Activated naive CD4-positive, alpha-beta T cell treated with anti-CD3 and anti-CD28 coated beads, Interleukin-2, amount 50 U/mL, for 72 hours (primary cell): ENCODE data around the gene PLA2G4D. TPM values are rescaled to one million over a fixed set of nuclear protein-coding genes. Genes with fewer than 3 reads are reported as not detected.

Experiments used
- ATAC-seq, 2 donors: fragments of 150-1000 bp; cut with Tn5 transposase; 2 replicates each; pipeline ENCODE4 v1.10.0; 2021; ENCODE audit warnings: mild to moderate bottlenecking in 2 of 2, moderate library complexity in 2 of 2
- DNase-seq, 2 donors: peaks; one replicate each; pipeline ENCODE4 v3.0.0; 2021 to 2022; ENCODE audit warnings: low spot score in 2 of 2
- H3K27ac Mint-ChIP-seq, 2 donors: one replicate each; pipeline ENCODE4 v1.8.0; 2022; ENCODE audit warnings: mild to moderate bottlenecking in 2 of 2, mixed read lengths in 2 of 2
- H3K36me3 Mint-ChIP-seq, 2 donors: one replicate each; pipeline ENCODE4 v1.8.0; 2022; ENCODE audit warnings: mixed read lengths in 2 of 2
- H3K9me3 Mint-ChIP-seq, 2 donors: one replicate each; pipeline ENCODE4 v1.8.0; 2022; ENCODE audit warnings: mixed read lengths in 2 of 2
- total RNA-seq, 2 donors: library from RNA; stranded (reverse); gene quantifications; one replicate each; pipeline ENCODE4 v1.2.3, GENCODE V29; 2022

Gene PLA2G4D
- total RNA-seq, 2 donors from 2014 or later: not detected

- ATAC-seq: no peak
- H3K27ac Mint-ChIP-seq: peak overlapping the region in 1 of 2 donors; percentile 73
- peaks cover 0 to 4% of the 10 kb centered on the region in 2 donors for H3K9me3 Mint-ChIP-seq
- DNase-seq: peak in 1 of 2 donors; percentile 42
- H3K36me3 Mint-ChIP-seq: peaks cover 0 to 6% of the 10 kb centered on the region in 2 donors
These were observed 24.7 kb downstream of the PLA2G4D start for GRCh38 chr15:42069496-42070278.

GRCh38 chr15:42069025-42069424 is 25.3 kb downstream of the PLA2G4D start:
- no peak overlapping the region for H3K27ac Mint-ChIP-seq
- H3K36me3 Mint-ChIP-seq: peaks cover 0 to 6% of the 10 kb centered on the region in 2 donors
- DNase-seq (no peak), ATAC-seq (no peak)
- peaks cover 0 to 4% of the 10 kb centered on the region in 2 donors for H3K9me3 Mint-ChIP-seq

GRCh38 chr15:42068601-42069000 is 25.8 kb downstream of the PLA2G4D start:
- peak in 1 of 2 donors; percentile 48 for DNase-seq
- Mint-ChIP-seq H3K9me3 (peaks cover 0 to 4% of the 10 kb centered on the region in 2 donors), H3K27ac (no peak overlapping the region), H3K36me3 (peaks cover 0 to 6% of the 10 kb centered on the region in 2 donors)
- no peak for ATAC-seq

GRCh38 chr15:42066764-42067415 is 27.5 kb downstream of the PLA2G4D start:
- no peak for ATAC-seq
- Mint-ChIP-seq H3K9me3 (peaks cover 0 to 4% of the 10 kb centered on the region in 2 donors), H3K36me3 (peaks cover 0 to 6% of the 10 kb centered on the region in 2 donors), H3K27ac (no peak overlapping the region)
- peak in 1 of 2 donors; percentile 42 for DNase-seq

DNA sequence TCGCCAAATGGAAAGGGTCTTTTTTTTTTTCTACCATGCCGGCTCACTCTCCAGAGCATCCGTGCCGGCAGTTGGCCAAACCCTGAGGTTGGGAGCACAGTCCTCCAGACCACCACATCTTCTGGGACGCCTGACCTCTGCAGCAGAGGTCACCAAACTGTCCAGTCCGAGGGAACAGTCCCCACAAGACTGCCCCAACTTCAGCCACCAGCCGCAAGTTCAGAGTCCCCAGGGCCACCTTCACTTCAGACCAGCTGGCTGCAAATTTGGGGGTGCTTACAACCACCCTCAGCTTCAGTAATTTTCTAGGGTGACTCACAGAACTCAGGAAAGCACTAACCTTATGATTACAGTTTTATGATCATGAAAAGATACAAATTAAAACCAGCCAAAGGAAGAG is 28.9 kb downstream of the PLA2G4D start:
- no peak for ATAC-seq
- Mint-ChIP-seq H3K27ac (no peak overlapping the region), H3K36me3 (peaks cover 0 to 6% of the 10 kb centered on the region in 2 donors), H3K9me3 (peaks cover 0 to 4% of the 10 kb centered on the region in 2 donors)
- no peak for DNase-seq

DNA sequence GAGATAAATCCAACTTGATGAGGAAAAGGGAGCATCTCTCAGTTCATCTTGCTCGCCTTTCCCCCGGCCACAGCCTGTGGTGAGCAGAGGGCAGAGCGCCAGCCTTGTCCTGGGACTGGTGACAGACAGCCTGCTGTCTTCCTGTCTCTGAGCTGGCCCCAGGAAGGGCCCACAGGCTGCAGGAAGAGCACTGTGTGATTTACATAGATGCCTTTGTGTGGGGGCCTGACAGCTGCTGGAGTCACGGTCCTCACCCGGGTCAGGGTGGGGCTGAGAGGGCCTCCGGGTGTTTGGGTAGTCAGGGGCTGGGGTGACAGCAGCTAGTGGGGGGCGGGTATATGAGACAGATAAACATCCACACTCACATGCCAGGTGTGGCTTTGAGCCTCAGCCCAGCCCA is 29.3 kb downstream of the PLA2G4D start:
- H3K9me3 Mint-ChIP-seq: peaks cover 0 to 4% of the 10 kb centered on the region in 2 donors
- peaks cover 0 to 6% of the 10 kb centered on the region in 2 donors for H3K36me3 Mint-ChIP-seq
- ATAC-seq: peak; percentile 22 to 41
- DNase-seq: peak in 1 of 2 donors; percentile 39
- no peak overlapping the region for H3K27ac Mint-ChIP-seq

GRCh38 chr15:42064271-42064670 is 30.1 kb downstream of the PLA2G4D start:
- ATAC-seq: no peak

GRCh38 chr15:42063122-42063848 is 31.1 kb downstream of the PLA2G4D start:
- ATAC-seq: no peak
- Mint-ChIP-seq H3K27ac (no peak overlapping the region), H3K9me3 (peaks cover 0 to 4% of the 10 kb centered on the region in 2 donors), H3K36me3 (peaks cover 0 to 6% of the 10 kb centered on the region in 2 donors)
- DNase-seq: no peak

More at GRCh38 chr15:42064271-42064670, 30.1 kb downstream of the PLA2G4D start:
- Mint-ChIP-seq H3K27ac (no peak overlapping the region), H3K9me3 (peaks cover 0 to 4% of the 10 kb centered on the region in 2 donors), H3K36me3 (peaks cover 0 to 6% of the 10 kb centered on the region in 2 donors)
- no peak for DNase-seq

- ATAC-seq (no peak), DNase-seq (no peak)
- peaks cover 0 to under 1% of the 10 kb centered on the region in 2 donors for H3K36me3 Mint-ChIP-seq
- H3K27ac Mint-ChIP-seq: no peak overlapping the region
- no peaks in the 10 kb centered on the region for H3K9me3 Mint-ChIP-seq
These were observed 32.0 kb downstream of the PLA2G4D start for GRCh38 chr15:42062284-42062806.

DNA sequence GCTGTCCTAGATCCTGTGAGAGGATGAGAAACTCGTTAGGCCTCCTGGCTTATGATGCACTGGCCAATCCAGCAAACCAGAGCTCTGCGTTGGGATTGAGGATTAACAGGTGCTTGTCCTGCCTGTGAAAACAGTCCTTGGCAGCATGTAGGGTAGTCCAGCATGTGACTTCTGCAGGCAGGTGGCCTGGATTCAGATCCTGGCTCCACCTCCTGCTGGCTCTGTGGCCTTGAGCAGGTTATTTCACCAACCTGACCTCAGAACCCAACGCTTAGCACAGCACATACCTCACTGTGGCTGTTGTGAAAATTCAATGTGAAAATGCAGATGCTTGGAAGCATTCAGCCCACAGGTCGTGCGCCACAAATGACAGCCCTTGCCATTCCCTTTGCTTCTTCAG is 33.6 kb downstream of the PLA2G4D start:
- no peaks in the 10 kb centered on the region for H3K36me3 Mint-ChIP-seq
- peak overlapping the region in 1 of 2 donors; percentile 24 for H3K27ac Mint-ChIP-seq
- DNase-seq (no peak), ATAC-seq (no peak)
- H3K9me3 Mint-ChIP-seq: no peaks in the 10 kb centered on the region

GRCh38 chr15:42060477-42060763 is 33.9 kb downstream of the PLA2G4D start:
- DNase-seq (no peak), ATAC-seq (no peak)
- peak overlapping the region in 1 of 2 donors; percentile 24 for H3K27ac Mint-ChIP-seq
- H3K36me3 Mint-ChIP-seq: no peaks in the 10 kb centered on the region
- H3K9me3 Mint-ChIP-seq: no peaks in the 10 kb centered on the region

GRCh38 chr15:42059661-42060476 is 34.5 kb downstream of the PLA2G4D start:
- DNase-seq: peak in 1 of 2 donors; percentile 81
- Mint-ChIP-seq H3K9me3 (no peaks in the 10 kb centered on the region), H3K27ac (peak overlapping the region in 1 of 2 donors; percentile 24), H3K36me3 (no peaks in the 10 kb centered on the region)
- ATAC-seq: peak in 1 of 2 donors; percentile 22

DNA sequence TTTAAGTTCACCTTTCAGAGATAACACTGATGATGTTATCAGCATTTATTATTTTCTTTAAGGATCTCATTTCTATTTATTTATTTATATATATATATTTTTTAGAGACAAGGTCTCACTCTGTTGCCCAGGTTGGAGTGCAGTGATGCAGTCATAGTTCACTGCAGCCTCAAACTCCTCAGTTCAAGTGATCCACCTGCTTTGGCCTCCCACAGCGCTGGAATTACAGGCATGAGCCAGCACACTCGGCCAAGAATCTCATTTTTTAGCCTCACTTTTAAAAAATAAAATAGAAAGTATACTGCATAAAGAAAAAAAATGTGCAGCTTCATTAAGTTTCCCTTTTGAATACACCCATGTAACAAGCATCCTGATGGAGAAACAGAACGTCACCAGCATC is 35.6 kb downstream of the PLA2G4D start:
- DNase-seq (no peak), ATAC-seq (no peak)
- H3K36me3 Mint-ChIP-seq: no peaks in the 10 kb centered on the region

GRCh38 chr15:42057799-42058646 is 36.3 kb downstream of the PLA2G4D start:
- H3K36me3 Mint-ChIP-seq: no peaks in the 10 kb centered on the region
- DNase-seq: no peak
- H3K9me3 Mint-ChIP-seq: no peaks in the 10 kb centered on the region
- ATAC-seq: no peak
- no peak overlapping the region for H3K27ac Mint-ChIP-seq

More for the DNA sequence above, 35.6 kb downstream of the PLA2G4D start:
- no peaks in the 10 kb centered on the region for H3K9me3 Mint-ChIP-seq
- H3K27ac Mint-ChIP-seq: no peak overlapping the region
